ENCODE results near the gene PC.
"Not testable (repeated sequence)": the region's sequence is repeated elsewhere in the genome, so short reads cannot be mapped to it uniquely, and the experiment has no call there.

PC gene

GRCh38 chr11:66815646-66816045 is 142.5 kb downstream of the PC start:
- H3K9ac ChIP-seq (ENCODE audit: low read length), result no peak overlapping the region

GRCh38 chr11:66814678-66815077 is 143.5 kb downstream of the PC start:
- Histone ChIP-seq H3K36me3 (ENCODE audit: control insufficient read depth, insufficient read depth, low read length, severe bottlenecking) (no peaks in the 10 kb centered on the region), H3K27me3 (replicated peaks; ENCODE audit: control insufficient read depth, insufficient read depth, low read length) (no peaks in the 10 kb centered on the region), H3K4me1 (ENCODE audit: control insufficient read depth, insufficient read depth, low read length) (peaks cover 3% of the 10 kb centered on the region), H3K9ac (ENCODE audit: low read length) (no peak overlapping the region), H3K4me3 (ENCODE audit: low read length) (no peak overlapping the region), H3K9me3 (ENCODE audit: control insufficient read depth, low read length) (no peaks in the 10 kb centered on the region)
- DNase-seq (ENCODE audit: low read depth), result no peak

More at GRCh38 chr11:66815646-66816045, 142.5 kb downstream of the PC start:
- Histone ChIP-seq H3K9me3 (ENCODE audit: control insufficient read depth, low read length) (no peaks in the 10 kb centered on the region), H3K4me1 (ENCODE audit: control insufficient read depth, insufficient read depth, low read length) (peaks cover 3% of the 10 kb centered on the region), H3K36me3 (ENCODE audit: control insufficient read depth, insufficient read depth, low read length, severe bottlenecking) (no peaks in the 10 kb centered on the region), H3K4me3 (ENCODE audit: low read length) (no peak overlapping the region), H3K27me3 (replicated peaks; ENCODE audit: control insufficient read depth, insufficient read depth, low read length) (no peaks in the 10 kb centered on the region)
- DNase-seq (ENCODE audit: low read depth), result no peak

- Histone ChIP-seq H3K9me3 (ENCODE audit: control insufficient read depth, low read length) (no peaks in the 10 kb centered on the region), H3K27me3 (replicated peaks; ENCODE audit: control insufficient read depth, insufficient read depth, low read length) (no peaks in the 10 kb centered on the region), H3K4me1 (ENCODE audit: control insufficient read depth, insufficient read depth, low read length) (no peaks in the 10 kb centered on the region), H3K36me3 (ENCODE audit: control insufficient read depth, insufficient read depth, low read length, severe bottlenecking) (no peaks in the 10 kb centered on the region), H3K9ac (ENCODE audit: low read length) (no peak overlapping the region), H3K4me3 (ENCODE audit: low read length) (no peak overlapping the region)
- no peak for DNase-seq (ENCODE audit: low read depth)
Observed at GRCh38 chr11:66810576-66811185, 147.5 kb downstream of the PC start.

- H3K4me1 ChIP-seq (ENCODE audit: control insufficient read depth, insufficient read depth, low read length), result no peaks in the 10 kb centered on the region
- DNase-seq (ENCODE audit: low read depth), result no peak
- no peak overlapping the region for H3K9ac ChIP-seq (ENCODE audit: low read length)
- no peaks in the 10 kb centered on the region for H3K9me3 ChIP-seq (ENCODE audit: control insufficient read depth, low read length)
- no peak overlapping the region for H3K4me3 ChIP-seq (ENCODE audit: low read length)
- no peaks in the 10 kb centered on the region for H3K36me3 ChIP-seq (ENCODE audit: control insufficient read depth, insufficient read depth, low read length, severe bottlenecking)
- no peaks in the 10 kb centered on the region for H3K27me3 ChIP-seq (replicated peaks; ENCODE audit: control insufficient read depth, insufficient read depth, low read length)
Observed at GRCh38 chr11:66809592-66809991, 148.6 kb downstream of the PC start.

- Histone ChIP-seq H3K9ac (ENCODE audit: low read length) (no peak overlapping the region), H3K4me3 (ENCODE audit: low read length) (no peak overlapping the region), H3K4me1 (ENCODE audit: control insufficient read depth, insufficient read depth, low read length) (no peaks in the 10 kb centered on the region), H3K36me3 (ENCODE audit: control insufficient read depth, insufficient read depth, low read length, severe bottlenecking) (no peaks in the 10 kb centered on the region), H3K9me3 (ENCODE audit: control insufficient read depth, low read length) (no peaks in the 10 kb centered on the region), H3K27me3 (replicated peaks; ENCODE audit: control insufficient read depth, insufficient read depth, low read length) (no peaks in the 10 kb centered on the region)
- no peak for DNase-seq (ENCODE audit: low read depth)
Observed at GRCh38 chr11:66800720-66801428, 157.3 kb downstream of the PC start.

- not testable (repeated sequence) for DNase-seq (ENCODE audit: low read depth); H3K9me3 ChIP-seq (ENCODE audit: control insufficient read depth, low read length); H3K9ac ChIP-seq (ENCODE audit: low read length); H3K4me1 ChIP-seq (ENCODE audit: control insufficient read depth, insufficient read depth, low read length); H3K27me3 ChIP-seq (replicated peaks; ENCODE audit: control insufficient read depth, insufficient read depth, low read length); H3K36me3 ChIP-seq (ENCODE audit: control insufficient read depth, insufficient read depth, low read length, severe bottlenecking); H3K4me3 ChIP-seq (ENCODE audit: low read length)
Observed at GRCh38 chr11:66799815-66800214, 158.4 kb downstream of the PC start.
